ENCODE measurements around the gene PARD6B.

The PARD6B gene

GRCh38 chr20:50783390-50783789, 52.0 kb downstream of the PARD6B start:
- Histone ChIP-seq H2AFZ (ENCODE audit: low read depth, low read length) (no peak overlapping the region), H3K4me2 (ENCODE audit: low read length) (no peak overlapping the region), H3K9me3 (ENCODE audit: insufficient read depth, low read length) (no peaks in the 10 kb centered on the region), H3K27me3 (ENCODE audit: low read depth, low read length) (peaks cover 3% of the 10 kb centered on the region; the same call in 1 of the 2 replicates), H3K79me2 (ENCODE audit: low read length) (no peaks in the 10 kb centered on the region), H3K4me1 (ENCODE audit: low read length) (peaks cover 7% of the 10 kb centered on the region), H3K27ac (ENCODE audit: low read length) (no peak overlapping the region), H3K4me3 (ENCODE audit: low read length) (no peak overlapping the region), H3K36me3 (replicated peaks; ENCODE audit: low read depth, low read length) (no peaks in the 10 kb centered on the region), H4K20me1 (ENCODE audit: insufficient read depth, low read length) (no peaks in the 10 kb centered on the region), H3K9ac (ENCODE audit: low read length) (no peak overlapping the region)
- no peak for TF ChIP-seq CTCF (IDR thresholded peaks at IDR 0.05; ENCODE audit: low read depth, low read length)
- no peak for TF ChIP-seq EZH2phosphoT487 (IDR thresholded peaks at IDR 0.05; ENCODE audit: low read depth)

GRCh38 chr20:50783903-50784302, 52.5 kb downstream of the PARD6B start:
- no peaks in the 10 kb centered on the region for H3K36me3 ChIP-seq (replicated peaks; ENCODE audit: low read depth, low read length)
- no peak for TF ChIP-seq CTCF (IDR thresholded peaks at IDR 0.05; ENCODE audit: low read depth, low read length)
- TF ChIP-seq EZH2phosphoT487 (IDR thresholded peaks at IDR 0.05; ENCODE audit: low read depth), result no peak
- H3K27ac ChIP-seq (ENCODE audit: low read length), result no peak overlapping the region
- no peak overlapping the region for H3K4me2 ChIP-seq (ENCODE audit: low read length)
- peaks cover 3% of the 10 kb centered on the region; the same call in 1 of the 2 replicates for H3K27me3 ChIP-seq (ENCODE audit: low read depth, low read length)
- no peak overlapping the region for H2AFZ ChIP-seq (ENCODE audit: low read depth, low read length)
- H4K20me1 ChIP-seq (ENCODE audit: insufficient read depth, low read length), result no peaks in the 10 kb centered on the region
- peaks cover 8% of the 10 kb centered on the region for H3K4me1 ChIP-seq (ENCODE audit: low read length)
- H3K9me3 ChIP-seq (ENCODE audit: insufficient read depth, low read length), result no peaks in the 10 kb centered on the region
- no peaks in the 10 kb centered on the region for H3K79me2 ChIP-seq (ENCODE audit: low read length)
- no peak overlapping the region for H3K4me3 ChIP-seq (ENCODE audit: low read length)
- no peak overlapping the region for H3K9ac ChIP-seq (ENCODE audit: low read length)

- H2AFZ ChIP-seq (ENCODE audit: low read depth, low read length), result no peak overlapping the region
- peaks cover 8% of the 10 kb centered on the region for H3K4me1 ChIP-seq (ENCODE audit: low read length)
- H3K36me3 ChIP-seq (replicated peaks; ENCODE audit: low read depth, low read length), result no peaks in the 10 kb centered on the region
- no peak overlapping the region for H3K4me3 ChIP-seq (ENCODE audit: low read length)
- no peaks in the 10 kb centered on the region for H3K9me3 ChIP-seq (ENCODE audit: insufficient read depth, low read length)
- H4K20me1 ChIP-seq (ENCODE audit: insufficient read depth, low read length), result no peaks in the 10 kb centered on the region
- no peak overlapping the region for H3K27ac ChIP-seq (ENCODE audit: low read length)
- H3K27me3 ChIP-seq (ENCODE audit: low read depth, low read length), result peaks cover 2% of the 10 kb centered on the region; the same call in 1 of the 2 replicates
- H3K9ac ChIP-seq (ENCODE audit: low read length), result no peak overlapping the region
- H3K4me2 ChIP-seq (ENCODE audit: low read length), result no peak overlapping the region
- H3K79me2 ChIP-seq (ENCODE audit: low read length), result no peaks in the 10 kb centered on the region
- no peak for TF ChIP-seq EZH2phosphoT487 (IDR thresholded peaks at IDR 0.05; ENCODE audit: low read depth)
These were observed 53.1 kb downstream of the PARD6B start for GRCh38 chr20:50784464-50784863.

GRCh38 chr20:50786703-50787102, 55.3 kb downstream of the PARD6B start:
- Histone ChIP-seq H3K4me1 (ENCODE audit: low read length) (peaks cover 21% of the 10 kb centered on the region), H3K36me3 (replicated peaks; ENCODE audit: low read depth, low read length) (no peaks in the 10 kb centered on the region), H3K79me2 (ENCODE audit: low read length) (no peaks in the 10 kb centered on the region), H4K20me1 (ENCODE audit: insufficient read depth, low read length) (no peaks in the 10 kb centered on the region), H3K27ac (ENCODE audit: low read length) (no peak overlapping the region), H2AFZ (ENCODE audit: low read depth, low read length) (no peak overlapping the region), H3K4me3 (ENCODE audit: low read length) (no peak overlapping the region), H3K9me3 (ENCODE audit: insufficient read depth, low read length) (no peaks in the 10 kb centered on the region), H3K27me3 (ENCODE audit: low read depth, low read length) (no peaks in the 10 kb centered on the region), H3K9ac (ENCODE audit: low read length) (no peak overlapping the region), H3K4me2 (ENCODE audit: low read length) (no peak overlapping the region)
- TF ChIP-seq EZH2phosphoT487 (IDR thresholded peaks at IDR 0.05; ENCODE audit: low read depth), result no peak
- no peak for TF ChIP-seq CTCF (IDR thresholded peaks at IDR 0.05; ENCODE audit: low read depth, low read length)

- H4K20me1 ChIP-seq (ENCODE audit: insufficient read depth, low read length), result no peaks in the 10 kb centered on the region
- no peaks in the 10 kb centered on the region for H3K9me3 ChIP-seq (ENCODE audit: insufficient read depth, low read length)
- H3K9ac ChIP-seq (ENCODE audit: low read length), result no peak overlapping the region
- H3K27me3 ChIP-seq (ENCODE audit: low read depth, low read length), result no peaks in the 10 kb centered on the region
- H2AFZ ChIP-seq (ENCODE audit: low read depth, low read length), result no peak overlapping the region
- no peaks in the 10 kb centered on the region for H3K79me2 ChIP-seq (ENCODE audit: low read length)
- H3K4me3 ChIP-seq (ENCODE audit: low read length), result no peak overlapping the region
- H3K4me2 ChIP-seq (ENCODE audit: low read length), result no peak overlapping the region
- no peak overlapping the region for H3K27ac ChIP-seq (ENCODE audit: low read length)
- TF ChIP-seq EZH2phosphoT487 (IDR thresholded peaks at IDR 0.05; ENCODE audit: low read depth) (no peak), CTCF (IDR thresholded peaks at IDR 0.05; ENCODE audit: low read depth, low read length) (no peak)
- H3K4me1 ChIP-seq (ENCODE audit: low read length), result peaks cover 21% of the 10 kb centered on the region
- no peaks in the 10 kb centered on the region for H3K36me3 ChIP-seq (replicated peaks; ENCODE audit: low read depth, low read length)
These were observed 55.8 kb downstream of the PARD6B start for GRCh38 chr20:50787181-50787580.

Measured in OCI-LY3 (cell line).